AML-193 (cell line): ENCODE data around the gene GFRA1.

Experiments
- DNase-seq, 2 experiments: peaks; one replicate each; lab custom pipeline; 2025; lab: John Stamatoyannopoulos, UW

GFRA1 gene

GRCh38 chr10:116101616-116102315 lies 171.2 kb downstream of the GFRA1 start:
- no peak for DNase-seq

GRCh38 chr10:116100984-116101383 lies 172.0 kb downstream of the GFRA1 start:
- no peak for DNase-seq

GRCh38 chr10:116099023-116099420 lies 174.0 kb downstream of the GFRA1 start:
- no peak for DNase-seq

DNA sequence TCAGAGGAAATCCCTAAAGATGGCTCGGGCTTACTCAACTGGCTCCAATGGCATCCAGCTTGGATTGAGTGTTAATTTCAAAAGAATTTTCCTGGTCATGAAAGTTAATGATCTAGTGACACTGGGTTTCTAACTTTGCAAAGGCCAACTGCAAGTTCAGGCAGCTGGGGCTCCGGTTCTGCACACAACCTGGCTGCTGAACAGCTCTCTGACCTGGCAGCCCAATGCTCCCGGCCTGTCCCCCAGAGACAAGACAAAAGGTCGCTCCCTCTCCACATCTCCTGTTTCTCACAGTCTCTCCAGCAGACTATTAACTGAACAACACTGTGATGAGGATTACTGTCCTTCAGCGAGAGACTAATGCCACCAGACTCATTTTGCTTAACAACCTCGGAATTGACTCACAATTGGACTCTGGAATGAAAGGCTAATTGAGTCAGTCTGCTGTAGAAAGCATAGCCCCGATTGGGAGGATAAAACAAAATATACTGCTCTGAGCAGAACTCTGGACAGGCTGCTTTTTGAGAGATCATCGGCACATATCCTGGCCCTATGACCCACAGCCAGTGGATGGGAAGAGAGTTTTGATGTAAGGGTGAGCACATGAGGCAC lies 174.5 kb downstream of the GFRA1 start:
- no peak for DNase-seq

GRCh38 chr10:116097239-116097784 lies 175.7 kb downstream of the GFRA1 start:
- DNase-seq: no peak

- DNase-seq: no peak
Measured at GRCh38 chr10:116096526-116096925, 176.5 kb downstream of the GFRA1 start.

- no peak for DNase-seq
Measured at GRCh38 chr10:116094356-116094755, 178.7 kb downstream of the GFRA1 start.

- DNase-seq: no peak
Measured at GRCh38 chr10:116093031-116093430, 180.0 kb downstream of the GFRA1 start.

DNA sequence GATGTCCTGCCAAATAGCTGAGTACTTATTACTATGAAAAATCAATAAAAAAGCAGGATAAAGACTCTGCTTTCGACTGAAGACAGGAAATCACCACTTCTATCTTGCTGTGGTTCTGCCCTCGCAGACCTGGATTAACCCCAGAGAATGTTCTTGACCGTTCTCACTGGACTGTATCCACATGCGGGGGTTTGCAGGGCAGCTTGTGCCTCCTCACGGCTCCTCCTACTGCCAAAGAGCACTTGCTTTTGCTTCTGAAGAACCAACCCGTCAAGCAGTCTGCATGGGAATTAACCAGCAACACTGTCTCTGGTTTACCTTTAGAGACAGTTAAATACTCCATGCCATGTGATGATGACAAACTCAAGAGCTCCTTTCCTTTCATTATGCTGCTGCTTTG lies 184.0 kb downstream of the GFRA1 start:
- no peak for DNase-seq

DNA sequence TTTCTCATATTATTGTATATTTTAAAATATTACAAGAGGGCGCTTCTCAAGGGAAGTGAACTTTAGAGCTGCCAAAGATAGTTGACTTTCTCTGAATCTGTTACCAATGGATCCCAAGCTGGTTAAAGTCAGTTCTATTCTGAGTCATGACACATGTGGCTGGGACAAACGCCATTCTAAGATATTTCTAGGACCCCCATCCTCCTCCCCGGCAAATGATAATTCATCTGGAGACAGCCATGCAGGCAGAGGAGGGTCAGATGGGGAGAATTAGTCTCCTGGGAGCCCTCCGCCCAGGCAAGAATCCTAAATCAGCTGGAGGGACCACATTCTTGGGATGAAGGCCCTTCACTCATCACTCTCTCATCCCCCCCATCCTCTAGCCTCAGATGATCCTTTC lies 187.7 kb downstream of the GFRA1 start:
- DNase-seq: no peak

GRCh38 chr10:116084161-116084560 lies 188.8 kb downstream of the GFRA1 start:
- no peak for DNase-seq

DNA sequence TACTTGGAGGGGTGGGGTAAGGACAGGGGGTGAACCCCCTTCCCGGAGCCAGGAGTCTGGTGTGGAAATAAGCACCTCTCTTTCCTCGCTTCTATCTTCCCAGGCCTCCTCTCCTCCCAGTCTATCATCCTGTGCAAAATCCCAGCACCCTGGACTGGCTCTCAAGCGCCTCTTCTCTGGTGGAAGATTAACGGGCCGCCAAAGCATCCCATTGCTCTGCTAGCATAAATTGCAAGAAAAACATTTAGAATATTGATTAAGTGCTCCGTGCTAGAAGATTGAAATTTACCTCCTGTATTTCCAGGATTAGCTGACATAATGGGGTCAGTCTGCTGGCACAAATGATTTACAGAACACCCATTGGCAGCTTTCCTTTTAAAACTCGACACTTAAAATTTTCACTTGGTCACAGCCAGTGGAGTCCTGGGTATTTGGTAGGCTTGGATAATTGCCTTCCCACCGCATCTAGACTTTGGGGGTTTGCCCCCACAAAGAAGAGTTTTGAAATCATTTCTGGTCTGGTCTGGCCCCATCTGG lies 189.7 kb downstream of the GFRA1 start:
- DNase-seq: no peak

- no peak for DNase-seq
Measured at GRCh38 chr10:116082762-116083161, 190.2 kb downstream of the GFRA1 start.

GRCh38 chr10:116082206-116082605 lies 190.8 kb downstream of the GFRA1 start:
- DNase-seq: no peak

GRCh38 chr10:116080553-116080952 lies 192.5 kb downstream of the GFRA1 start:
- DNase-seq: no peak

DNA sequence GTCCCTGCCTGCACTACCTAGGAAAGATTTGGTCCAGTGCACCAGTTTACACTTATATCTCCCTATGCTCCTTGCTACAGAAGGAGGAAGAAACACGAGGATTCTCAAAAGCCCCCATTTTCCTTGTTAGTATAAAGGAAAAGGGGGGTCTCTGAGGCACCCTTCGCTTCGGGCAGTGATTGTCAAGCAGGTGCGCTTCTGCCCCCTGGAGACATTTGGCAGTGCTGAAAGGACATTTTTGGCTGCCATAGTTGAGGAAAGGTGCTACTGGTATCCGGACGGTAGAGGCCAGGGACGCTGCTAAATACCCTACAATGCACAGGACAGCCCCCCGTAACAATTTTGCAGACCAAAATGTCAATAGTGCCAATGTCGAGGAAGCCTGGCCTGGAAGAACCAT lies 193.7 kb downstream of the GFRA1 start:
- no peak for DNase-seq

DNA sequence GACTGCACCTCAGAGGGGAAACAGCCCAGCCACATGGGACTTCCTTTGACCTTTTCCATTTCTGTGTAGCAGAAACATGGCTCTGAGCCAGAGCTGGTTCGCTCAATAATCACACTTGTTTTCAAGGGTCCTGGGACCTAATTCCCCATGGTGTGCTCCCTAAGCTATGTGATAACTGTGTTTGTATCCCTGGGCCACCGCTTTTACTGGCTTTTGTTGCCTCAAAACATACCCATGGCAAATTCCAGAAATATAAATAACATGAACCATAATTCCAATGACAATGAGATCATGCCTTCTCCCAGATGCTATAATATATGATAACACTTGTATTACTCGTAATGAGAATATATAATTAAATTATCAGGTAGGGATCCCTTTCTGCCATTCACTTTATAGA lies 196.4 kb downstream of the GFRA1 start:
- DNase-seq: no peak

DNA sequence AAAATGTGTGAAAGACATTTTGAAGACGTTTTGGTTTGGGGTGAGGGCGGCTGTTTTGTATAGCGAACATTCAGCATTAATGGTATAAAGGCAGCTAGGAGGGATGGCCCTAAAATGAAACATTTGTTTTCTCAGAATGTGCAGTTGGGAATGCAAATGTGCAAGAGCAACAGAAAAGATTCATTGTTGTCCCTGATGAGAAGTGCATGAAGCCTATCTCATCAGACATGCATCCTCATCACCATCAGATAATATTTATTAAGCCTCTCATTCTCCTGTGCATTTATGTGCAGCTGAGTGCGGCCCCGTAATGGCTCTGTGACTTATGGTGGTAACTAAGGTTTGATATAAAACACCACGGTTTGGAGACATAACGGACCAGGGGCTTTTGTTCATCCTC lies 199.5 kb downstream of the GFRA1 start:
- no peak for DNase-seq

DNA sequence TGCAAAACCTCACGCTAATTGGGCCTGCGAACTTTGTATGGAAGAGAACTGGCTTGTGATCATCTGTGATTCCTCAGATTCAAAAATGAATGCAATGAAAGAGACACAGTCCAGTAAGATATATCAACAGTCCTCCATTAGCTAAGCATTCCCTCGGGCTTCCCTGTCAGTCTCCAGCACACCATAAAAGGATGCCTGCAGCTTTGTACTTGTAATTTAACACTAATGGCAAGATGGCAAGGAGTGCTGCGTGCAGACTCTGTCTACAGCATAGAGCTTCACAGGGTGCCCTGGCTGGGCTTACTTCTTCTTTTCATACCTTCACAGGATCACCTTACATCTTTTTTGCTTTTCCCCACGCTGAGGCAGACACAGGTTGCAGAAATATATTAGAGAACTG lies 200.0 kb downstream of the GFRA1 start:
- DNase-seq: no peak

DNA sequence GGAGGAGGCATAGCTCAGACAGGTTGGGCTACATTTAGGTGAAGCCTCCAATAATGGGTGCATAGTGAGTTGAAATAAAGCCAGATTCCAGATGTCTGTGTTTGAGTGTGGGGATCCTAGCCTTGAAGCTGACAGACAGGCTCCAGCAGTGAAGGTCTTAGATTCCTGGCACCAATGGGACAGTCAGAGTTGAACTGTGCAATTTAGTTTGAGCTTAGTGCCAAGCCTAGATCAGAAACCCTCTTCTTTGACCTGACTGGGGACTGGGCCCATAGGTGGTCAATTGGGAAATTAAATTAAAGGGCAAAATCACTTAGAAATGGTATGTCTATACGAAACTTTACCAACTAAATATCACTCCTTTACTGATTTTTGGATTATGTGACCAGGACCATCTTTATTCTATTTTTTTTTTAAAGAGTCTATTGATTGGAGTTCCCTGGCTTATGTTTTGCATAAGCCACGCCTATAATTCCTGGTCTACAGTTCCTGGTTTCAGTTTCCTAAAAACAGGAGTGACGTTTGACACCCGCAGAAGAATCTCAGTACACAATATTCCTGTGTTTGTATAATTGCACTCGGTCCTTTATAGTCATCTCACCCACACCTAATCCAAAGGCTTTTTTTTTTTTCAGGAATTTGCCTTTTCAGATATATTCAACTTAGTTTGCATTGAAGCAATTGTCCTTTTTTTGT lies 201.4 kb downstream of the GFRA1 start:
- no peak for DNase-seq

- no peak for DNase-seq
Measured at GRCh38 chr10:116070743-116071320, 202.2 kb downstream of the GFRA1 start.

- DNase-seq: no peak
Measured at GRCh38 chr10:116069856-116070255, 203.2 kb downstream of the GFRA1 start.
